Measurements from ENCODE around the gene C9orf72.

GRCh38 chr9:27499451-27499850, 73.8 kb downstream of the C9orf72 start:
- TF ChIP-seq EZH2 (IDR thresholded peaks at IDR 0.05; ENCODE audit: borderline replicate concordance, low read depth, low read length, poor library complexity, severe bottlenecking), result no peak
- TF ChIP-seq, protein P1, sequence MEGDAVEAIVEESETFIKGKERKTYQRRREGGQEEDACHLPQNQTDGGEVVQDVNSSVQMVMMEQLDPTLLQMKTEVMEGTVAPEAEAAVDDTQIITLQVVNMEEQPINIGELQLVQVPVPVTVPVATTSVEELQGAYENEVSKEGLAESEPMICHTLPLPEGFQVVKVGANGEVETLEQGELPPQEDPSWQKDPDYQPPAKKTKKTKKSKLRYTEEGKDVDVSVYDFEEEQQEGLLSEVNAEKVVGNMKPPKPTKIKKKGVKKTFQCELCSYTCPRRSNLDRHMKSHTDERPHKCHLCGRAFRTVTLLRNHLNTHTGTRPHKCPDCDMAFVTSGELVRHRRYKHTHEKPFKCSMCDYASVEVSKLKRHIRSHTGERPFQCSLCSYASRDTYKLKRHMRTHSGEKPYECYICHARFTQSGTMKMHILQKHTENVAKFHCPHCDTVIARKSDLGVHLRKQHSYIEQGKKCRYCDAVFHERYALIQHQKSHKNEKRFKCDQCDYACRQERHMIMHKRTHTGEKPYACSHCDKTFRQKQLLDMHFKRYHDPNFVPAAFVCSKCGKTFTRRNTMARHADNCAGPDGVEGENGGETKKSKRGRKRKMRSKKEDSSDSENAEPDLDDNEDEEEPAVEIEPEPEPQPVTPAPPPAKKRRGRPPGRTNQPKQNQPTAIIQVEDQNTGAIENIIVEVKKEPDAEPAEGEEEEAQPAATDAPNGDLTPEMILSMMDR (conservative IDR thresholded peaks at IDR 0.05; ENCODE audit: low read depth, low read length), result no peak

All from A673 (cell line).